Left ventricle myocardium superior (tissue), 1 donor: ENCODE results near the gene TBC1D9. TPM values are rescaled to one million over a fixed set of nuclear protein-coding genes. Genes with fewer than 3 reads are reported as not detected.
"Not testable (repeated sequence)": the region's sequence is repeated elsewhere in the genome, so short reads cannot be mapped to it uniquely, and the experiment has no call there.

Experiments
- ATAC-seq: fragments of 200-7000 bp; cut with Tn5 transposase; one replicate; pipeline ENCODE4 v1.9.1; 2020; ENCODE audit warnings: mild to moderate bottlenecking, moderate library complexity
- DNase-seq: peaks from one replicate; pipeline ENCODE4 v3.0.0-alpha.2; 2020
- intact Hi-C: fragments of 100-400 bp; cut with micrococcal nuclease; formaldehyde crosslinking; loops from one replicate; pipeline ENCODE4 v1.11.0; 2022
- total RNA-seq: library from RNA; stranded (reverse); fragmentation: NEBNext Ultra II Directional; extraction: Animal tissue kit (Norgen Biotek cat#: 25700); gene quantifications from one replicate; pipeline ENCODE4 v1.2.1, GENCODE V29; 2021
- donor health status: DM: no; HTN: yes; CAD: no; lungs with severe emphysema.

TBC1D9 gene
- total RNA-seq, 1 donor from 2014 or later = 12.8 TPM

- peak; percentile 78 for DNase-seq
- ATAC-seq = peak; percentile 54
- intact Hi-C loops = no loop called here
Observed at GRCh38 chr4:140755774-140756318, 339 bp downstream of the TBC1D9 start.

- intact Hi-C loops = no loop called here
- no peak for DNase-seq
- no peak for ATAC-seq
Observed at GRCh38 chr4:140754918-140755773, 1.0 kb downstream of the TBC1D9 start.

DNA sequence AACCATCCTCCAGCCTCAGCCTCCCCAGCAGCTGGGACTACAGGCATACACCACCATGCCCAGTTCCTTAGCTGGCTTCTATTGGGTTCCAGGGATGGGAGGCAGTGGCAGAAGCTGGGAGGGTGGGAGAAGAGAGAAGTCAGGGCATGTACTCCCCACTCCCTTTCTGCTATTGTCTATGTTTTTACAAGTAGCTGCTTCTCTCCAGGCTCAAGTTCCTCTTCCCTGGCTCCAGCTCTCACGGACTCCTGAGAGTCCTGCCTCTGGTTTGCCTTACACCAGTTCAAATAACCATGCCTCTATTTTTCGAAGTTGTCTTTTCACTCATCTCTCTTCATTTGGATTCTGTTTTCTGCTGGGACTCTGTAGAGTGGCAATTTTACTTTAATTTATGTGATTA is 2.9 kb downstream of the TBC1D9 start:
- ATAC-seq = no peak
- no peak for DNase-seq
- intact Hi-C loops = no loop called here

DNA sequence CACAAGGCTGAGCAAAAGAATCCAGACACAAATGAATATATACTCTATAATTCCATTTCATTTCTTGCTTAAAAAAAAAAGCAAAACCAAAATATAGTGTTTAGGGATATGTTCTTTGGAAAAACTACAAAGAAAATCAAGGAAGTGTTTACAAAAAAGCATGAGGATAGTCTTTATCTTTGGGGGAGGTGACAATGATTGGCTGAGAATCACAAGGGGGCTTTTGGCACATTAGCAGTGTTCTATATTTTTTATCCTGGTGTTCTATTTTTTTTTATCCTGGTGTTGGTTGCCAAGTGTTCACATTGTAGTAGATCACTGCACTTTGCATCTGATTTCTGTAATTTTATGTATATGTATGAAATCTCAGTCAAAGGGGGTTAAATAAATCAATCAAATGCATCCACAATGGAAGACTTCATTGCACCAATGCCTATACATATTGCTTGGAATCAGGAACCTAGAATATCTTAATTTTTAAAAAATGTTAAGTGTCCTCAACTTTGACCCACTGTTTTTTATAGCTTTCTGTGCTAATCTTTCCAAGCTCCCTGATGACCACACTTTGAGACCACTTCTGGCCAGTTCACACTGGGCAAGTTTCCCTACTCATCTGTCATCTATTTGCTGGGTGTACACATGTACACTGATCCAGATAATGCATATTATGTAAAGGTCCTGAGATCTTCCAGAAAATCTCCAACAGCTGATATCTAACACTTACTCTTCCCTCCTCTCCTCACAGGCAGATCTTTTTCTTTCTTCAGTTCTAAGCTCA is 3.7 kb downstream of the TBC1D9 start:
- DNase-seq (no peak), ATAC-seq (no peak)
- intact Hi-C loops = no loop called here

DNA sequence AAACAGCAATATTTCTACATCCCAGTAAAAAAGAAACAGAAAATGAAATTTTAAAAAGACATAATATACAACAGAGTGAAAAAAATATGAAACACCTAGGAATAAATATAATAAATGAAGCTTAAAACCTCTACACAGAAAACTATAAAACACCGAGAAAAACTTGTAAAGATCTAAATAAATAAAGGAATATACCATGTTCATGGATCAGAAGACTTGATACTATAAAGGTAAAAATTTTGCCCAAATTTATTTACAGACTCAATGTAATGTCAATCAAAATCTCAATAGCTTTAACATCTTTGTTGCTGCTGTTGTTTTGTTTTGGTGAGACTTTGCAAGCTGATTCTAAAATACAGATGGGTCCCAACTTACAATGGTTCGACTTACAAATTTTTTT is 5.7 kb downstream of the TBC1D9 start:
- ATAC-seq = no peak
- no peak for DNase-seq
- intact Hi-C loops = no loop called here

- no peak for DNase-seq
- intact Hi-C loops = no loop called here
- ATAC-seq = no peak
Observed at GRCh38 chr4:140748171-140748570, 8.0 kb downstream of the TBC1D9 start.

DNA sequence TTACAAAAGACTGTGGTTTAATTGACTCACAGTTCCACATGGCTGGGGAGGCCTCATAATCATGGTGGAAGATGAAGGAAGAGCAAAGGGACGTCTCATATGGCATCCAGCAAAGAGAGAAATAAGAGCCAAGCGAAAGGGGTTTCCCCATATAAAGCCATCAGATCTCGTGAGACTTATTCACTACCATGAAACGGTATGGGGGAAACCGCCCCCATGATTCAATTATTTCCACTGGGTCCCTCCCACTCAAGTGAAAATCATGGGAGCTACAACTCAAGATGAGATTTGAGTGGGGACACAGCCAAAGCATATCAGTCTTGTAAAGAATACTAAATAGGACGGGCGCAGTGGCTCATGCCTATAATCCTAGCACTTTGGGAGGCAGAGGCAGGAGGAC is 9.6 kb downstream of the TBC1D9 start:
- DNase-seq, intact Hi-C loops, ATAC-seq: not testable (repeated sequence)

GRCh38 chr4:140744421-140744820 is 11.8 kb downstream of the TBC1D9 start:
- intact Hi-C loops = no loop called here
- DNase-seq (no peak), ATAC-seq (no peak)

- ATAC-seq (peak; percentile 63), DNase-seq (no peak)
- intact Hi-C loops = no loop called here
Observed at GRCh38 chr4:140743194-140743931, 12.8 kb downstream of the TBC1D9 start.

GRCh38 chr4:140742838-140743193 is 13.4 kb downstream of the TBC1D9 start:
- DNase-seq (no peak), ATAC-seq (no peak)
- intact Hi-C loops = no loop called here

- ATAC-seq (no peak), DNase-seq (no peak)
- intact Hi-C loops = no loop called here
Observed at GRCh38 chr4:140740906-140741670, 15.1 kb downstream of the TBC1D9 start.

GRCh38 chr4:140740422-140740821 is 15.8 kb downstream of the TBC1D9 start:
- intact Hi-C loops = no loop called here
- ATAC-seq = no peak
- no peak for DNase-seq

- ATAC-seq (no peak), DNase-seq (no peak)
- intact Hi-C loops = no loop called here
Observed at GRCh38 chr4:140739971-140740370, 16.2 kb downstream of the TBC1D9 start.

GRCh38 chr4:140738139-140738538 is 18.0 kb downstream of the TBC1D9 start:
- no peak for DNase-seq
- intact Hi-C loops = no loop called here
- no peak for ATAC-seq

DNA sequence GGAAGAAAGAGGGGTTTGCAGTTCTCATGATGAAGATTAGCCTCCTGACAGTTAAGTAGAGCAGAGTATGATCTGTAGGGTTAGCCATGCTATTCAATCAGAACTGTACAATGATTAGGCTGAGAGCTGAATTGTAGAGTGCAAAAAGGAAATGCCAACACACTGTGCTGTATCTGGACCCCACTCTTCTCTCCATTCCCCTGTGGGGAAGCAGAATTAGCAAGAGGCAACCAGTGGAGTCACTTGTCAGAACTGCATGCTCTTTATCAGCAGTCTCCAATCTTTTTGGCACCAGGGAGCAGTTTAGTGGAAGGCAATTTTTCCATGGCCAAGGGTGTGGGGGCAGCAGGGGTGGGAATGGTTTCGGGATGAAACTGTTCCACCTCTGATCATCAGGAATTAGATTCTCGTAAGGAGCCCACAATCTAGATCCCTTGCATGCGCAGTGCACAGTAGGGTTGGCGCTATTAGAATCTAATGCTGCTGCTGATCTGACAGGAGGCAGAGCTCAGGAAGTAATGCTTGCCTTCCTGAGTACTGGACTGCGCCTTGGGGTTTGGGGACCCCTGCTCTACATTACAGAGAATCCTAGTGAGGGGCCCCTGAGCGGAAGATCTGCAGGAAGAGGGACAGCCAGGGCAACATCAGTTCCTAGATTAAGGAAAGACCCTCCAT is 19.4 kb downstream of the TBC1D9 start:
- intact Hi-C loops = no loop called here
- peak; percentile 44 for ATAC-seq

GRCh38 chr4:140735779-140736391 is 20.3 kb downstream of the TBC1D9 start:
- DNase-seq (no peak), ATAC-seq (peak; percentile 13)
- intact Hi-C loops = no loop called here

More for the DNA sequence above, 19.4 kb downstream of the TBC1D9 start:
- DNase-seq = no peak

GRCh38 chr4:140735317-140735716 is 20.9 kb downstream of the TBC1D9 start:
- intact Hi-C loops = no loop called here
- no peak for DNase-seq
- no peak for ATAC-seq

DNA sequence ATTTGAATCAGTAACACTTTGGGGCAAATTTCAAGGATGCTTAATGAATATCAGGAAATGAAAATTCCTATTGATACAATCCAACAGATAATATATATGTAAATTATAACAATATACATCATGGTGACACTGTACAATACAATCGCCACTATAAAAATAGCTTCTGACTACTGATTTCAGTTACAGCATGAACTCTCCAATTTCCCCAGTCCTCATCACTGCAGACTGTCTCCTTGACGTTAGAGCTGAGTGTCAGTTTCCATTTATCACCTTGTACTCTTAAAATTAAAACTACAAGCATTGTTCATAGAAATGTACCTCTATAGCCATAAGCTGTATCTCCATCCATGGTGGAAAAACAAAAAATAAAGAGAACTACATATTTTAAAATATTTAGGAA is 23.4 kb downstream of the TBC1D9 start:
- DNase-seq (no peak), ATAC-seq (peak; percentile 62)
- intact Hi-C loops = no loop called here
